A549 treated with Hydrocortisone at 1 μM for 4 hours (cell line): Measurements from ENCODE around the gene TBC1D3H. TPM values are rescaled to one million over a fixed set of nuclear protein-coding genes. Genes with fewer than 3 reads are reported as not detected.

Source experiments
- total RNA-seq: library from RNA; stranded (reverse); fragments of 200-300 nt; extraction: Qiagen RNA extraction; gene quantifications from 5 replicates; pipeline ENCODE4 v1.2.3, GENCODE V29; 2022

The TBC1D3H gene
- total RNA-seq, result not detected in 5 replicates

GRCh38 chr17:36388385-36389245 is at the start of gene TBC1D3H:
Gene TBC1D3H, minus strand, starts transcription at chr17:36388435. Its CDS starts 1,540 bp downstream, at chr17:36386895.

Other genes starting within 250 kb of the TBC1D3H start
- 2.1 to 3.6 TPM (median 2.5 TPM) in 5 replicates for gene TBC1D3B, start 211.8 kb downstream of the TBC1D3H start, total RNA-seq
- gene CCL3L1, start 191.7 kb downstream of the TBC1D3H start, total RNA-seq, result not detected in 5 replicates
- not detected in 5 replicates for gene CCL4L2, start 177.4 kb downstream of the TBC1D3H start, total RNA-seq
- 0.10 to 0.27 TPM (median 0.17 TPM) in 5 replicates for gene TBC1D3I, start 123.9 kb downstream of the TBC1D3H start, total RNA-seq
- gene TBC1D3G, start 64.6 kb downstream of the TBC1D3H start, total RNA-seq, result not detected in 5 replicates
- gene ZNHIT3, start 98.2 kb upstream of the TBC1D3H start, total RNA-seq, result 77.2 to 87.0 TPM (median 83.6 TPM) in 5 replicates
- 51.9 to 59.2 TPM (median 57.1 TPM) in 5 replicates for gene MYO19, start 146.4 kb upstream of the TBC1D3H start, total RNA-seq
- 22.5 to 32.3 TPM (median 23.4 TPM) in 5 replicates for gene PIGW, start 146.6 kb upstream of the TBC1D3H start, total RNA-seq
- 61.3 to 69.8 TPM (median 62.0 TPM) in 5 replicates for gene GGNBP2, start 156.5 kb upstream of the TBC1D3H start, total RNA-seq
- 7.5 to 9.1 TPM (median 8.6 TPM) in 5 replicates for gene DHRS11, start 203.4 kb upstream of the TBC1D3H start, total RNA-seq
- gene MRM1, start 213.1 kb upstream of the TBC1D3H start, total RNA-seq, result 13.3 to 17.2 TPM (median 15.0 TPM) in 5 replicates